HepG2 (cell line): ENCODE data around the gene SEMA3B. TPM values are rescaled to one million over a fixed set of nuclear protein-coding genes. Genes with fewer than 3 reads are reported as not detected.

ENCODE experiments used
- ATAC-seq: fragments of 200-7000 bp; cut with Tn5 transposase; 3 replicates; pipeline ENCODE4 v1.9.1; 2020; ENCODE audit warnings: mild to moderate bottlenecking, moderate library complexity
- BruUV-seq: library from RNA; stranded (reverse); fragments of 400-500 nt; replicated peaks from 2 replicates; lab custom pipeline; 2021; lab: Mats Ljungman, UMichigan
- CTCF ChIA-PET: fragments of 300-600 bp; formaldehyde crosslinking; extraction: SDS; loops from one replicate; lab custom pipeline; 2021; ENCODE audit warnings: low total read pairs, inconsistent platforms, low intra/inter-chr PET ratio; lab: Yijun Ruan, JAX
- POLR2A ChIA-PET: fragments of 350-600 bp; sonication (Branson Sonifier 250); formaldehyde crosslinking; loops from one replicate; lab custom pipeline; 2020; ENCODE audit warnings: antibody characterized with exemption, inconsistent platforms; lab: Yijun Ruan, JAX
- DNase-seq: peaks from one replicate; pipeline ENCODE4 v3.0.0-alpha.2; 2015; ENCODE audit warnings: low spot score
- FAIRE-seq: peaks from 3 replicates; lab custom pipeline; 2011; peaks lifted over from hg19 to GRCh38; lab: Jason Lieb, UNC
- H2AFZ ChIP-seq: one replicate; pipeline ENCODE4 v1.6.1; 2011; ENCODE audit warnings: low read length, inconsistent platforms
- H3K27ac ChIP-seq: fragments of 300-600 bp; 3 replicates; pipeline ENCODE4 v1.8.0; 2011; ENCODE audit warnings: mixed run types, mild to moderate bottlenecking, mixed read lengths, low read length, inconsistent platforms; ENCODE audit not compliant: insufficient read depth; ENCODE audit errors: extremely low read length
- H3K27me3 ChIP-seq, 2 experiments: fragments of 200-600 bp in 1 of 2; 2 replicates in 1 of 2; 3 replicates in 1 of 2; pipeline versions ENCODE4 v1.6.0 to v1.8.0; 2011; ENCODE audit warnings: low read length in 2 of 2, mild to moderate bottlenecking in 2 of 2, moderate library complexity in 2 of 2, inconsistent platforms in 1 of 2; ENCODE audit not compliant: insufficient read depth in 2 of 2, control insufficient read depth in 1 of 2
- H3K36me3 ChIP-seq, 2 experiments: fragments of 200-600 bp in 1 of 2; replicated peaks in 1 of 2; 2 replicates in 1 of 2; 3 replicates in 1 of 2; pipeline versions ENCODE4 v1.5.1 to v1.8.0; 2011; ENCODE audit warnings: low read length in 2 of 2, inconsistent platforms in 1 of 2; ENCODE audit not compliant: insufficient read depth in 2 of 2, control insufficient read depth in 1 of 2
- H3K4me1 ChIP-seq: 2 replicates; pipeline ENCODE4 v1.5.1; 2012; ENCODE audit warnings: low read length, inconsistent platforms; ENCODE audit not compliant: insufficient read depth
- H3K4me2 ChIP-seq: 2 replicates; pipeline ENCODE4 v1.6.0; 2011; ENCODE audit warnings: low read depth, low read length, inconsistent platforms
- H3K4me3 ChIP-seq, 3 experiments: fragments of 200-600 bp in 1 of 3; sonication (generic), shearing (Covaris generic) in 1 of 3; replicated peaks in 1 of 3; 2 replicates each; pipeline ENCODE4 v1.5.1; 2011 to 2016; ENCODE audit warnings: low read length in 3 of 3, inconsistent platforms in 2 of 3, low read depth in 2 of 3, mild to moderate bottlenecking in 2 of 3, control low read depth in 1 of 3, mixed read lengths in 1 of 3; ENCODE audit not compliant: insufficient read depth in 1 of 3
- H3K79me2 ChIP-seq: one replicate; pipeline ENCODE4 v1.6.1; 2011; ENCODE audit warnings: low read length, inconsistent platforms; ENCODE audit not compliant: insufficient read depth
- H3K9ac ChIP-seq: 2 replicates; pipeline ENCODE4 v1.6.0; 2011; ENCODE audit warnings: mild to moderate bottlenecking, low read depth, low read length, inconsistent platforms; ENCODE audit not compliant: insufficient read depth
- H3K9me3 ChIP-seq: 2 replicates; pipeline ENCODE4 v1.5.1; 2012; ENCODE audit warnings: mild to moderate bottlenecking, low read length
- H4K20me1 ChIP-seq: 2 replicates; pipeline ENCODE4 v1.6.0; 2011; ENCODE audit warnings: inconsistent platforms, mild to moderate bottlenecking, low read length, moderate library complexity; ENCODE audit not compliant: insufficient read depth
- HNRNPL ChIP-seq: fragments of 200-400 bp; formaldehyde crosslinking; IDR thresholded peaks from 2 replicates; pipeline ENCODE4 v1.6.1; 2017; ENCODE audit warnings: mild to moderate bottlenecking, low read depth, low read length
- MNT ChIP-seq: fragments of 450-650 bp; IDR thresholded peaks from 2 replicates; pipeline ENCODE4 v1.6.1; 2016
- NFIB ChIP-seq: sonication (generic); formaldehyde crosslinking; IDR thresholded peaks from 2 replicates; pipeline ENCODE4 v1.9.0; 2021; ENCODE audit warnings: missing genetic modification reagents, mild to moderate bottlenecking, borderline replicate concordance
- NFKB2 ChIP-seq: sonication (generic); formaldehyde crosslinking; IDR thresholded peaks from 2 replicates; pipeline ENCODE4 v1.4.0; 2020; ENCODE audit warnings: missing genetic modification reagents, borderline replicate concordance
- PHB2 ChIP-seq: fragments of 450-650 bp; IDR thresholded peaks from 2 replicates; pipeline ENCODE4 v1.6.1; 2018; ENCODE audit not compliant: partially characterized antibody
- RBFOX2 ChIP-seq: fragments of 200-400 bp; formaldehyde crosslinking; IDR thresholded peaks from 2 replicates; pipeline ENCODE4 v1.6.1; 2017; ENCODE audit warnings: low read depth, mild to moderate bottlenecking, low read length
- ZNF468 ChIP-seq: sonication (generic); formaldehyde crosslinking; IDR thresholded peaks from 2 replicates; pipeline ENCODE4 v1.8.0; 2022; ENCODE audit warnings: mild to moderate bottlenecking, moderate library complexity, missing genetic modification reagents
- ZNF687 ChIP-seq: sonication (generic); formaldehyde crosslinking; IDR thresholded peaks from 2 replicates; pipeline ENCODE4 v1.5.1; 2020; ENCODE audit warnings: mild to moderate bottlenecking, missing genetic modification reagents, moderate library complexity
- ZNF724P ChIP-seq: sonication (generic); formaldehyde crosslinking; IDR thresholded peaks from 2 replicates; pipeline ENCODE4 v1.8.0; 2022; ENCODE audit warnings: missing genetic modification reagents, borderline replicate concordance
- WGBS: methylation state at CpG from one replicate; pipeline ENCODE4 v1.1.6; 2017; ENCODE audit warnings: low lambda C conversion rate; 5-methylcytosine and 5-hydroxymethylcytosine counted together
- in situ Hi-C: cut with HindIII; loops from 2 replicates; pipeline ENCODE4 v1.10.0; 2017; ENCODE audit warnings: low pct_unique_long_range_greater_than_20kb; ENCODE audit not compliant: extremely low pct_ligation_motif_present
- intact Hi-C: fragments of 100-400 bp; cut with micrococcal nuclease; formaldehyde crosslinking; loops from one replicate; pipeline ENCODE4 v1.10.0; 2022; ENCODE audit not compliant: unreplicated experiment
- polyA plus RNA-seq, 8 experiments: library from polyadenylated mRNA; depleted of rRNA in 3 of 8; stranded (reverse) in 7 of 8; unstranded in 1 of 8; fragments of >200 nt; fragmentation: Illumina TruSeq in 4 of 8; extraction: Trizol in 4 of 8; gene quantifications; 2 replicates each; pipeline versions ENCODE4 v1.2.1 to v1.2.3, GENCODE V29; 2011 to 2016; ENCODE audit warnings: low read depth in 4 of 8, missing spikeins in 1 of 8, mixed read lengths in 1 of 8; ENCODE audit not compliant: insufficient read depth in 1 of 8
- total RNA-seq, 5 experiments: library from RNA; depleted of rRNA; stranded (reverse); fragments of >200 nt; fragmentation: Illumina TruSeq; extraction: Trizol; gene quantifications; 2 replicates each; pipeline ENCODE4 v1.2.3, GENCODE V29; 2016; ENCODE audit warnings: low read depth in 1 of 5
- TF ChIP-seq, protein P1 (sequence below): sonication (generic); formaldehyde crosslinking; conservative IDR thresholded peaks from 2 replicates; pipeline ENCODE4 v1.8.1; 2023; ENCODE audit warnings: missing genetic modification reagents

SEMA3B gene
- total and polyA plus RNA-seq, 2 of the 13 experiments (the other 11 are each of a cell fraction or from before 2014, with no cell fraction given): 93.2 to 158 TPM

GRCh38 chr3:50317300-50317699 is 48.4 kb downstream of the SEMA3B start:
- no peak for DNase-seq
- no peak overlapping the region for H3K9ac ChIP-seq
- no peak overlapping the region for H3K27ac ChIP-seq
- no peak overlapping the region for H2AFZ ChIP-seq
- WGBS: 70% methylated on average over 5 of the region's 6 CpGs
- TF ChIP-seq, protein P1, sequence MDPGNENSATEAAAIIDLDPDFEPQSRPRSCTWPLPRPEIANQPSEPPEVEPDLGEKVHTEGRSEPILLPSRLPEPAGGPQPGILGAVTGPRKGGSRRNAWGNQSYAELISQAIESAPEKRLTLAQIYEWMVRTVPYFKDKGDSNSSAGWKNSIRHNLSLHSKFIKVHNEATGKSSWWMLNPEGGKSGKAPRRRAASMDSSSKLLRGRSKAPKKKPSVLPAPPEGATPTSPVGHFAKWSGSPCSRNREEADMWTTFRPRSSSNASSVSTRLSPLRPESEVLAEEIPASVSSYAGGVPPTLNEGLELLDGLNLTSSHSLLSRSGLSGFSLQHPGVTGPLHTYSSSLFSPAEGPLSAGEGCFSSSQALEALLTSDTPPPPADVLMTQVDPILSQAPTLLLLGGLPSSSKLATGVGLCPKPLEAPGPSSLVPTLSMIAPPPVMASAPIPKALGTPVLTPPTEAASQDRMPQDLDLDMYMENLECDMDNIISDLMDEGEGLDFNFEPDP (CRISPR knock-in tag): 0 out of 2 replicates have a peak, but pooled peaks have one; percentile 23
- no peak for TF ChIP-seq MNT
- TF ChIP-seq ZNF724P (CRISPR knock-in tag): no peak
- no peak for FAIRE-seq
- H3K4me3 ChIP-seq: no peak overlapping the region
- H3K4me2 ChIP-seq: no peak overlapping the region
- H3K36me3 ChIP-seq: peaks cover 16 to 32% of the 10 kb centered on the region in 2 experiments
- BruUV-seq: no TSS peak
- H3K79me2 ChIP-seq: peaks cover 25% of the 10 kb centered on the region
- CTCF ChIA-PET: no interaction called here
- intact Hi-C loops: no loop called here
- no peaks in the 10 kb centered on the region; a peak in 1 of 5 replicates for H3K27me3 ChIP-seq
- no peaks in the 10 kb centered on the region for H4K20me1 ChIP-seq
- in situ Hi-C loops: no loop called here
- no peaks in the 10 kb centered on the region for H3K9me3 ChIP-seq
- POLR2A ChIA-PET: interaction anchor here (1.3 to 13.0 kb wide), 4 partner anchors 11 to 25 kb away, joined by 3 to 222 read pairs (median 6); partner anchors contain the start of genes HYAL1, HYAL3, IFRD2 and NAA80
- peaks cover 50% of the 10 kb centered on the region for H3K4me1 ChIP-seq
- ATAC-seq: no peak

GRCh38 chr3:50318163-50318562 is 49.2 kb downstream of the SEMA3B start:
- Histone ChIP-seq H3K79me2 (peaks cover 25% of the 10 kb centered on the region), H3K4me3 (no peak overlapping the region), H3K27ac (no peak overlapping the region), H3K36me3 (peaks cover 16 to 32% of the 10 kb centered on the region in 2 experiments), H3K4me2 (peak overlapping the region; percentile 94; the same call in 1 of the 2 replicates), H3K9ac (no peak overlapping the region), H4K20me1 (no peaks in the 10 kb centered on the region), H2AFZ (no peak overlapping the region), H3K27me3 (no peaks in the 10 kb centered on the region; a peak in 1 of 5 replicates), H3K9me3 (no peaks in the 10 kb centered on the region), H3K4me1 (peaks cover 58% of the 10 kb centered on the region)
- 100% methylated on average over 3 of the region's 11 CpGs for WGBS
- FAIRE-seq (no peak), DNase-seq (no peak), ATAC-seq (no peak)
- in situ Hi-C loops (no loop called here), intact Hi-C loops (no loop called here)
- POLR2A ChIA-PET: interaction anchor here (1.3 to 13.0 kb wide), 4 partner anchors 10 to 26 kb away, joined by 3 to 222 read pairs (median 6); partner anchors contain the start of genes HYAL1, HYAL3, IFRD2 and NAA80
- no TSS peak for BruUV-seq
- CTCF ChIA-PET: no interaction called here
- TF ChIP-seq ZNF687 (CRISPR knock-in tag): 0 out of 2 replicates have a peak, but pooled peaks have one; percentile 32
- no peak for TF ChIP-seq ZNF468
- TF ChIP-seq NFIB (CRISPR knock-in tag): no peak
- 0 out of 2 replicates have a peak, but pooled peaks have one; percentile 39 for TF ChIP-seq HNRNPL
- TF ChIP-seq RBFOX2: peak; percentile 36
- TF ChIP-seq PHB2: no peak
- no peak for TF ChIP-seq NFKB2 (CRISPR knock-in tag)
